Measurements from ENCODE around the gene DOCK4. TPM values are rescaled to one million over a fixed set of nuclear protein-coding genes. Genes with fewer than 3 reads are reported as not detected.

The DOCK4 gene
- total and polyA plus RNA-seq, 2 experiments from 2014 or later: 2.1 to 5.0 TPM

- Histone ChIP-seq H3K4me2 (ENCODE audit: unreplicated experiment) (no peak overlapping the region), H4K20me1 (ENCODE audit: insufficient read depth) (no peaks in the 10 kb centered on the region), H2AFZ (no peak overlapping the region), H3F3A (ENCODE audit: insufficient read depth) (no peaks in the 10 kb centered on the region), H3K4me1 (ENCODE audit: insufficient read depth) (no peaks in the 10 kb centered on the region), H3K9me2 (ENCODE audit: insufficient read depth) (no peaks in the 10 kb centered on the region), H3K9me3 (ENCODE audit: low read depth) (no peaks in the 10 kb centered on the region), H3K27me3 (replicated peaks; ENCODE audit: insufficient read depth) (no peaks in the 10 kb centered on the region), H3K9ac (no peak overlapping the region), H3K4me3 (no peak overlapping the region), H3K27ac (no peak overlapping the region), H3K36me3 (ENCODE audit: low read depth) (no peaks in the 10 kb centered on the region), H3K79me2 (ENCODE audit: insufficient read depth) (no peaks in the 10 kb centered on the region)
- in situ Hi-C loops (cut with MboI): no loop called here
- no peak for DNase-seq
- TF ChIP-seq EZH2phosphoT487 (IDR thresholded peaks at IDR 0.05; ENCODE audit: insufficient read depth, low read depth): no peak
- no peak for TF ChIP-seq EZH2 (IDR thresholded peaks at IDR 0.05; ENCODE audit: insufficient read depth, poor library complexity, severe bottlenecking)
- 97 to 99% methylated on average over 15 of the region's 15 CpGs for WGBS, 2 experiments (ENCODE audit: low coverage in 1 of 2, low lambda C conversion rate in 2 of 2, missing lambda C conversion rate in 2 of 2)
Observed at GRCh38 chr7:111954474-111955381, 251.5 kb downstream of the DOCK4 start.

GRCh38 chr7:111954056-111954455 lies 252.1 kb downstream of the DOCK4 start:
- Histone ChIP-seq H2AFZ (no peak overlapping the region), H3K27ac (no peak overlapping the region), H3K9me3 (ENCODE audit: low read depth) (no peaks in the 10 kb centered on the region), H3K79me2 (ENCODE audit: insufficient read depth) (no peaks in the 10 kb centered on the region), H3K4me2 (ENCODE audit: unreplicated experiment) (no peak overlapping the region), H3K9ac (no peak overlapping the region), H3K27me3 (replicated peaks; ENCODE audit: insufficient read depth) (no peaks in the 10 kb centered on the region), H3K4me1 (ENCODE audit: insufficient read depth) (no peaks in the 10 kb centered on the region), H3K36me3 (ENCODE audit: low read depth) (no peaks in the 10 kb centered on the region), H3F3A (ENCODE audit: insufficient read depth) (no peaks in the 10 kb centered on the region), H3K9me2 (ENCODE audit: insufficient read depth) (no peaks in the 10 kb centered on the region), H4K20me1 (ENCODE audit: insufficient read depth) (no peaks in the 10 kb centered on the region), H3K4me3 (no peak overlapping the region)
- TF ChIP-seq EZH2 (IDR thresholded peaks at IDR 0.05; ENCODE audit: insufficient read depth, poor library complexity, severe bottlenecking): no peak
- no peak for TF ChIP-seq EZH2phosphoT487 (IDR thresholded peaks at IDR 0.05; ENCODE audit: insufficient read depth, low read depth)
- whole genome bisulfite sequencing, 2 experiments (ENCODE audit: low coverage in 1 of 2, low lambda C conversion rate in 2 of 2, missing lambda C conversion rate in 2 of 2): 96 to 98% methylated on average over 5 of the region's 5 CpGs
- in situ Hi-C loops (cut with MboI): no loop called here
- no peak for DNase-seq

GRCh38 chr7:111953611-111954010 lies 252.6 kb downstream of the DOCK4 start:
- H3K4me2 ChIP-seq (ENCODE audit: unreplicated experiment): no peak overlapping the region
- H4K20me1 ChIP-seq (ENCODE audit: insufficient read depth): no peaks in the 10 kb centered on the region
- in situ Hi-C loops (cut with MboI): no loop called here
- no peak for TF ChIP-seq EZH2phosphoT487 (IDR thresholded peaks at IDR 0.05; ENCODE audit: insufficient read depth, low read depth)
- no peak for TF ChIP-seq EZH2 (IDR thresholded peaks at IDR 0.05; ENCODE audit: insufficient read depth, poor library complexity, severe bottlenecking)
- H3K27me3 ChIP-seq (replicated peaks; ENCODE audit: insufficient read depth): no peaks in the 10 kb centered on the region
- peak; percentile 40 for DNase-seq
- no peak overlapping the region for H3K4me3 ChIP-seq
- 0 to 9% methylated on average over 1 of the region's 1 CpG for WGBS, 2 experiments (ENCODE audit: low coverage in 1 of 2, low lambda C conversion rate in 2 of 2, missing lambda C conversion rate in 2 of 2)
- H3K9me3 ChIP-seq (ENCODE audit: low read depth): no peaks in the 10 kb centered on the region
- H3K9me2 ChIP-seq (ENCODE audit: insufficient read depth): no peaks in the 10 kb centered on the region
- H3K36me3 ChIP-seq (ENCODE audit: low read depth): no peaks in the 10 kb centered on the region
- H3K79me2 ChIP-seq (ENCODE audit: insufficient read depth): no peaks in the 10 kb centered on the region
- no peak overlapping the region for H3K9ac ChIP-seq
- no peak overlapping the region for H3K27ac ChIP-seq
- no peaks in the 10 kb centered on the region for H3F3A ChIP-seq (ENCODE audit: insufficient read depth)
- H2AFZ ChIP-seq: no peak overlapping the region
- no peaks in the 10 kb centered on the region for H3K4me1 ChIP-seq (ENCODE audit: insufficient read depth)

- in situ Hi-C loops (cut with MboI): no loop called here
Observed at GRCh38 chr7:111952783-111953182, 253.4 kb downstream of the DOCK4 start.

More at GRCh38 chr7:111952783-111953182, 253.4 kb downstream of the DOCK4 start:
- H3F3A ChIP-seq (ENCODE audit: insufficient read depth): no peaks in the 10 kb centered on the region
- no peaks in the 10 kb centered on the region for H3K36me3 ChIP-seq (ENCODE audit: low read depth)
- WGBS, 2 experiments (ENCODE audit: low coverage in 1 of 2, low lambda C conversion rate in 2 of 2, missing lambda C conversion rate in 2 of 2): 72 to 76% methylated on average over 4 of the region's 4 CpGs
- no peaks in the 10 kb centered on the region for H4K20me1 ChIP-seq (ENCODE audit: insufficient read depth)
- no peak overlapping the region for H3K27ac ChIP-seq
- H3K4me3 ChIP-seq: no peak overlapping the region
- no peak overlapping the region for H3K4me2 ChIP-seq (ENCODE audit: unreplicated experiment)
- H3K79me2 ChIP-seq (ENCODE audit: insufficient read depth): no peaks in the 10 kb centered on the region
- no peaks in the 10 kb centered on the region for H3K9me2 ChIP-seq (ENCODE audit: insufficient read depth)
- DNase-seq: no peak
- H3K4me1 ChIP-seq (ENCODE audit: insufficient read depth): no peaks in the 10 kb centered on the region
- no peak overlapping the region for H3K9ac ChIP-seq
- no peak for TF ChIP-seq EZH2phosphoT487 (IDR thresholded peaks at IDR 0.05; ENCODE audit: insufficient read depth, low read depth)
- no peak for TF ChIP-seq EZH2 (IDR thresholded peaks at IDR 0.05; ENCODE audit: insufficient read depth, poor library complexity, severe bottlenecking)
- H3K9me3 ChIP-seq (ENCODE audit: low read depth): no peaks in the 10 kb centered on the region
- no peak overlapping the region for H2AFZ ChIP-seq
- H3K27me3 ChIP-seq (replicated peaks; ENCODE audit: insufficient read depth): no peaks in the 10 kb centered on the region
